Measurements from ENCODE around the gene GABRG3.

Gene GABRG3

GRCh38 chr15:27482287-27482686 lies 511.3 kb downstream of the GABRG3 start:
- DNase-seq: no peak

DNA sequence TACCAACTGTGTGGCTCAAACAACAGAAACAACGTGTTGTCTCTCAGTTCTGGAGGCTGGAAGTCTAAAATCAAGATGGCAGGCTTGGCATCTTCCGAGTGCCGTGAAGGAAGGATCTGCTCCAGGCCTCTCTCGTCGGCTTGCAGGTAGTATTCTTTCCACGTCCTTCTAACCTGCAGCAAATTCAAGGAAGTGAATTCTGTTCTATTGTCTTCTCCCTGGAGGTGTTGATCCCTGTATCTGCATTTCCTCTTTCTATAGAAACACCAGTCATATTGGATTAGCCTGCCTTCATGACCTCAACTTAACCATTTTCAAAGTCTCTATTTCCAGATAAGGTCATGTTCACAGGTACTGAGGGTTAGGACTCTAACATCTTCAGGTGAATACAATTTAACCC lies 512.1 kb downstream of the GABRG3 start:
- no peak for DNase-seq

DNA sequence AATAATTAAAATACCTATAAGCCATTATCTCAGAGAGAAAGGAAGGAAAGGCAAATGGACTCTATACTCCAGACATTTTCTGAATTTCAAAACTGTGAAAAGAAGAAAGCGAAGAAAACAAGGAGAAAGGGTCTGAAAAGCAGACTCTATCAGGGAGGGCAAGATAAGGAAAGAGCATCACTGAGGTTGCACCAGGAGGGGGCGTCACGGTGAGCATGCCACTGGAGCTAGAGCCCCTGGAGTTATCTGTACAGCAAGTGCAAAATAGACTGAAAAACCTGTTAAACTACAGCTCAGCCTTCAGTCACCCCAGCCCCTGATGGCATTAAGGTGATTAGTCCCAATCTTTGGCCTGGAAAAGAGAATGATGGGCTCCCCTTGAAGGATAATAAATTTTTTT lies 514.3 kb downstream of the GABRG3 start:
- no peak for DNase-seq

- no peak for DNase-seq
These were observed 515.1 kb downstream of the GABRG3 start for GRCh38 chr15:27486051-27486450.

- DNase-seq: no peak
These were observed 516.0 kb downstream of the GABRG3 start for GRCh38 chr15:27486683-27487647.

GRCh38 chr15:27487846-27488245 lies 516.9 kb downstream of the GABRG3 start:
- no peak for DNase-seq

GRCh38 chr15:27490867-27491595 lies 520.0 kb downstream of the GABRG3 start:
- DNase-seq: no peak

GRCh38 chr15:27491666-27492621 lies 521.0 kb downstream of the GABRG3 start:
- no peak for DNase-seq

DNA sequence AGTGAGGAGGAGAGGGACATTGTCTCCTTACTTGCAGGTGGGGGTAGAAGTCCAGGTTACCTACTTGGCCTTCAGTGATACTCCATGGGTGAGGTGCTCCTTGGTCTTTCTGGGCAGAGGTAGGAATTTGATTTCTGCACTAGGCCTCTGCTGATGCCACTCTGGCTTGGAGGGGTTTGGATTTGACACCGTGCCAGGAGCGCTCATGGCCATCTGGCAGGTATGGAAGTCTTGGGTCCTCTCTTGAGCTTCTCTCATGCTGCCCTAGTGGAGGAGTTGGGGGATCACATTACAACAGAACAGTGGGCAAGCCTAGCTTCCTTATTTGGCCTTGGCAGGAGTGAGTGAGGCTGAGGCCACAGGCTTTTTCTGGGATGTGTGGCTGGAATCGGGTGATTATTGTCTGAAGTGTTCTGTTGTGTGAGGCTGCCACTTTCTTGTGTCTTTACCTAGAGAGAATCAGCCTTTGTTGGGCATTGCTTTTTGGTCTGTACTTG lies 525.0 kb downstream of the GABRG3 start:
- no peak for DNase-seq

DNA sequence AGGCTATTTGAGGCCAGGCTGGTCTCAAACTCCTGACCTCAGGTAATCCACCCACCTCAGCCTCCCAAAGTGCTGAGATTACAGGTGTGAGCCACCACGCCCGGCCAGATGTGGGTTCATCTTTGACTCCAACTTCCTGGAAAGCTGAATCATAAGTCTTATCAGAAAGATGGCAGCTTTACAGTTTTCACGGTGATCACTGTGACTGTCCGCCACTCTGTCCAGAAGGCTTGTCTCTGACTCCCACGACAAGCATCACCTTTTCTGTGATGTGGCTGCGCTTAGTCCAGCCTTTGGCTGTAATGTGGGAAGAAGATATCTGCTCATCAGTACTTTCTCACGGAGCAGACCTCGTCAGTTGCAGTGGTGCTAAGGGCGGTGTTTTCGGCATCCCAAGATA lies 527.7 kb downstream of the GABRG3 start:
- no peak for DNase-seq

DNA sequence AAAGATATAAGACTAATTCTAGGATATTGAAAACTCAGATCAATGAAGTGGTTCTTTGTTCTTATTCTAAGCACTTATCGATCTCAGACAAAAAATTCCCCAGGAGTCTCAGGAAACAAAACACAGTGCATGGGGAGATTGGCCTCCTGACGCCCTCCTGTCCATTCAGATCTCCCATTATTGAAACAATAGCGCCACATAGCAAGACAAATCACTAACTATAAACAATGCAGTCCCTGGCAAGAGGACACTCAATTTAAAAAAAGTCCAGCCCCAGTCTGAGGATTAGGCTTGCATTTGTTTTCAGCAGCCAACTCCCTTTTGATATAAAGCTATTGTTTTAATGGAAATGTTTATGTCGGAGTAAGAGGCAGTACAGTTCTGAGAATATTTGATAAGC lies 528.2 kb downstream of the GABRG3 start:
- DNase-seq: no peak

GRCh38 chr15:27499719-27500118 lies 528.7 kb downstream of the GABRG3 start:
- no peak for DNase-seq

DNA sequence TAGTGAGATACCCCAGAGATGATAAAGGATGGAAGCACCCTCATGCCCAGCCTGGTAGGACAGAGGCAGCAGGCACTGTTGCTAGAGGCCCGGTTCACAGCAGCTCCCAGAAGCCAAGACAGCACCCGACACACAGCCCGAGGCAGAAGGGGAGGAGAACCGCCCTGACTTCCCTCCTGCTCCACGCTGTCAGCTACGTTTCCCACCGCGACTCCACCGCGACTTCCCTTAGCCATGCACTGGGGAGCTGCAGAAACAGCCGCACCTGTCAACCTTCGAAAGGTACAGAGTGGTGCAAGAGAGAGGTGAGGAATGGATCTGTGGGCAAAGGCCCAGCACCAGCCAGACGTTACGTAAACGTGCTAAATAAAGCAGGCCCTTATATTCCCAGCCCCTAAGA lies 529.2 kb downstream of the GABRG3 start:
- no peak for DNase-seq

DNA sequence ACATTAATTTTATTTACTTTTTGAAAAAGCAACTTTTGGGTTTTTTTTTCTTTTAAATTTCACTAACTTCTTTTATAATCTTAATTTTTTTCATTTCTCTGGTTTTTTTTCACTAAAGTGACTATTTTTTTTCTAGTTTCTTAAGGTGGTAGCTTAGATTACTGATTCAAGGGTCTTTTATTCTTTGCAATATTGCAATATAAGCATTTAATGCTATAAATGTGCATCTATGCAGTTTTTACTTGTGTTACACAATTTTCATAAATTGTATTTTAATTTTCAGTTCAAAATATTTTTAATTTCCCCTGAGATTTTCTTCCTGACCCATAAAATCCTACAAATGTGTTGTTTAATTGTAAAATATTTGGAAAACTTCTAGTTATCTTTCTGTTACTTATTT lies 535.8 kb downstream of the GABRG3 start:
- DNase-seq: no peak

DNA sequence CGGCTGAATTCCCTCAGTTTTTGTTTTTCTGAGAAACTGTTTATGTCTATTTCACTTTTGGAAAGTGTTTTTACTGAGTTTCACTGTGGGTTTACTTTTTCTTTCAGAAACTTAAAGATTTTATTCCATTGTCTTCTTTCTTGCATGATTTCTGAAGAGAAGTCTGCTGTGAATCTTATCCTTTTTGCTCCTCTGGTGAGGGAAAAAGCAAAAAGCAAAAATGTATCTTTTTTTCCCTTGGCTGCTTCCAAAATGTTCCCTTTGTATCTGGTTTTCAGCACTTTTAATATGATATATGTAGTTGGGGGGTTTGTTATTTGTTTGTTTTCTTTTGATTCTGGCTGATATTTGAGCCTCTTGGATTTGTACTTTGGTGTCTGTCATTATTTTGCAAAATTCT lies 538.0 kb downstream of the GABRG3 start:
- DNase-seq: no peak

DNA sequence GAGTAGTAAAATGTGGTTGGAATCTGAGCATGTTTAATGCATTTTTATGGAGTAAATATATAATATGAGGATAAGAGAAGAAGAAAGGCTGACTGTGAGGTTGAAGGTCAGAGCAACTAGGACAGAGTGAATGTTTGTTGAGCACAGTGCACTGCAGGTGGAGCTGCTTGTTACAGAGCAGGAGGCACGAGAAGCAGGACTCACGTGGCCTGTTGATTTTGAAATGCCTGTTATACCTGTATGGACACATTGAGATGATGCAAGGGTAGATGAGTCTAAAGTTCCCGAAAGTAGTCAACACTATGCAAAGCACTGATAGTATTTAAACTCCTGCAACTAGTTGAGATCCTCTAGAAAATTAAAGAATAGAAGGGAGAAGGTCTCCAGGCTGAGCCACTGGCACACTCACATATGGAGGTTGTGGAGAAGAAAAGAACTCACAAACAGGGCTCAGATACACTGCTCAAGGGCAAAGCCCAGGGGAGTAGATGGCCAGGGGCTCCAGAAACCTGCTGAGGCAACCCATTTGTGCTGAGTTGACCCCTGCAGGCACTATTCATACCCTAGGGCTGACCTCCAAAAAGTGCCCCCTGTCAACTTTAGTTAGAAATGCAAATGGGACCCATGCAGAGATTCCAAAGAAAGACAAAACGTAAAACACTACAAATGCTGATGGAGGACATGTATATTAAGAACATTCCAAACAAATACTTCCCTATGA lies 541.5 kb downstream of the GABRG3 start:
- no peak for DNase-seq

- no peak for DNase-seq
These were observed 543.5 kb downstream of the GABRG3 start for GRCh38 chr15:27514526-27514925.

GRCh38 chr15:27527490-27528067 lies 556.6 kb downstream of the GABRG3 start:
- no peak for DNase-seq

- DNase-seq: no peak
These were observed 558.4 kb downstream of the GABRG3 start for GRCh38 chr15:27529399-27529798.

DNA sequence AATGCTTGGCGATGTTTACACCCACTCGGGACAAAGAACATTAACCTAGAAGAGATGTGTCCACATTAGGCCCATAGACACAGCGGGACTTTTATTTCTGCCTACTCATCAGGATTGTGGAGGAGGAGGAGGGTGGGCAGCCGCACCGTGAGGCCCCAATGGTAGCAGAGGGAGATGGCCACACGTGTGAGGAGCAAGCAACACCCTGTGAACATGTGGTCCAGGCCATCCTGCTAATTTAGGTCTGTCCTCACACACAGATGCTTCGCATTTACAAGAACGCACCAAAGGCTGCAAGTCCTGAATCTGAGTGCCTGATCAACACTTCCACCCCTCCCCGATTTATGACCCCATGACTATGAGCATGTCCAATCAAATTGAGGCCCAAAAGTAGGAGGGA lies 560.0 kb downstream of the GABRG3 start:
- no peak for DNase-seq

- no peak for DNase-seq
These were observed 561.4 kb downstream of the GABRG3 start for GRCh38 chr15:27532358-27532757.
